Right hindlimb (tissue), 1 donor: ENCODE data around the gene YWHAQ.
A peak's percentile ranks its signal among the peaks of the same experiment; 100 is the strongest.
"Not testable (repeated sequence)": the region's sequence is repeated elsewhere in the genome, so short reads cannot be mapped to it uniquely, and the experiment has no call there.

ENCODE experiments used
- DNase-seq: peaks from one replicate; pipeline ENCODE4 v3.0.0-alpha.2; 2018

Gene YWHAQ

GRCh38 chr2:9586465-9586864 is 44.3 kb downstream of the YWHAQ start:
- no peak for DNase-seq

- no peak for DNase-seq
Observed at GRCh38 chr2:9585486-9585885, 45.3 kb downstream of the YWHAQ start.

- not testable (repeated sequence) for DNase-seq
Observed at GRCh38 chr2:9584902-9585301, 45.9 kb downstream of the YWHAQ start.

- no peak for DNase-seq
Observed at GRCh38 chr2:9582624-9583023, 48.2 kb downstream of the YWHAQ start.

- DNase-seq = no peak
Observed at GRCh38 chr2:9578467-9579235, 52.1 kb downstream of the YWHAQ start.

- DNase-seq = no peak
Observed at GRCh38 chr2:9574331-9574730, 56.5 kb downstream of the YWHAQ start.

- no peak for DNase-seq
Observed at GRCh38 chr2:9573840-9574239, 57.0 kb downstream of the YWHAQ start.

GRCh38 chr2:9573013-9573720 is 57.6 kb downstream of the YWHAQ start:
- no peak for DNase-seq

- DNase-seq = no peak
Observed at GRCh38 chr2:9570182-9571060, 60.4 kb downstream of the YWHAQ start.

- peak; percentile 70 for DNase-seq
Observed at GRCh38 chr2:9565436-9566153, 65.2 kb downstream of the YWHAQ start.

- DNase-seq = no peak
Observed at GRCh38 chr2:9560628-9561027, 70.2 kb downstream of the YWHAQ start.

- no peak for DNase-seq
Observed at GRCh38 chr2:9558948-9559381, 71.8 kb downstream of the YWHAQ start.

- DNase-seq = no peak
Observed at GRCh38 chr2:9556121-9556743, 74.6 kb downstream of the YWHAQ start.

GRCh38 chr2:9555297-9556120 is 75.3 kb downstream of the YWHAQ start, which contains the start of gene ADAM17:
Gene ADAM17 (minus strand): TSS chr2:9555830. CDS start chr2:9555605, 225 bp downstream.
- DNase-seq = peak; percentile 96

GRCh38 chr2:9554921-9555296 is 75.9 kb downstream of the YWHAQ start:
- peak; percentile 64 for DNase-seq

GRCh38 chr2:9552219-9553178 is 78.3 kb downstream of the YWHAQ start:
- no peak for DNase-seq

- not testable (repeated sequence) for DNase-seq
Observed at GRCh38 chr2:9550859-9551391, 79.9 kb downstream of the YWHAQ start.

- no peak for DNase-seq
Observed at GRCh38 chr2:9549420-9549819, 81.4 kb downstream of the YWHAQ start.

- DNase-seq = no peak
Observed at GRCh38 chr2:9548506-9548905, 82.3 kb downstream of the YWHAQ start.
